ENCODE data around the gene L3MBTL1.

The L3MBTL1 gene

GRCh38 chr20:43560974-43561373 lies 53.5 kb downstream of the L3MBTL1 start:
- H3K4me3 ChIP-seq (ENCODE audit: low read depth, low read length) = no peak overlapping the region
- TF ChIP-seq CTCF (IDR thresholded peaks at IDR 0.05; ENCODE audit: low read depth, low read length) = no peak

GRCh38 chr20:43563429-43563828 lies 55.9 kb downstream of the L3MBTL1 start:
- no peak for TF ChIP-seq CTCF (IDR thresholded peaks at IDR 0.05; ENCODE audit: low read depth, low read length)
- H3K4me3 ChIP-seq (ENCODE audit: low read depth, low read length) = no peak overlapping the region

GRCh38 chr20:43563991-43564390 lies 56.5 kb downstream of the L3MBTL1 start:
- TF ChIP-seq CTCF (IDR thresholded peaks at IDR 0.05; ENCODE audit: low read depth, low read length) = no peak
- no peak overlapping the region for H3K4me3 ChIP-seq (ENCODE audit: low read depth, low read length)

- no peak overlapping the region for H3K4me3 ChIP-seq (ENCODE audit: low read depth, low read length)
- TF ChIP-seq CTCF (IDR thresholded peaks at IDR 0.05; ENCODE audit: low read depth, low read length) = no peak
Measured at GRCh38 chr20:43564455-43564854, 57.0 kb downstream of the L3MBTL1 start.

GRCh38 chr20:43564993-43565757 lies 57.7 kb downstream of the L3MBTL1 start:
- no peak for TF ChIP-seq CTCF (IDR thresholded peaks at IDR 0.05; ENCODE audit: low read depth, low read length)

GRCh38 chr20:43565758-43566104 lies 58.2 kb downstream of the L3MBTL1 start:
- TF ChIP-seq CTCF (IDR thresholded peaks at IDR 0.05; ENCODE audit: low read depth, low read length) = no peak
- H3K4me3 ChIP-seq (ENCODE audit: low read depth, low read length) = no peak overlapping the region

More at GRCh38 chr20:43564993-43565757, 57.7 kb downstream of the L3MBTL1 start:
- H3K4me3 ChIP-seq (ENCODE audit: low read depth, low read length) = no peak overlapping the region

- TF ChIP-seq CTCF (IDR thresholded peaks at IDR 0.05; ENCODE audit: low read depth, low read length) = no peak
- H3K4me3 ChIP-seq (ENCODE audit: low read depth, low read length) = no peak overlapping the region
Measured at GRCh38 chr20:43567477-43567876, 60.0 kb downstream of the L3MBTL1 start.
